GM21367 (cell line): ENCODE results near the gene KRTAP10-11.
"Not testable (repeated sequence)": the region's sequence is repeated elsewhere in the genome, so short reads cannot be mapped to it uniquely, and the experiment has no call there.

Source experiments
- ATAC-seq: cut with Tn5 transposase; IDR thresholded peaks from one replicate; pipeline ENCODE4 v1.9.1; 2021; ENCODE audit not compliant: unreplicated experiment

The KRTAP10-11 gene

DNA sequence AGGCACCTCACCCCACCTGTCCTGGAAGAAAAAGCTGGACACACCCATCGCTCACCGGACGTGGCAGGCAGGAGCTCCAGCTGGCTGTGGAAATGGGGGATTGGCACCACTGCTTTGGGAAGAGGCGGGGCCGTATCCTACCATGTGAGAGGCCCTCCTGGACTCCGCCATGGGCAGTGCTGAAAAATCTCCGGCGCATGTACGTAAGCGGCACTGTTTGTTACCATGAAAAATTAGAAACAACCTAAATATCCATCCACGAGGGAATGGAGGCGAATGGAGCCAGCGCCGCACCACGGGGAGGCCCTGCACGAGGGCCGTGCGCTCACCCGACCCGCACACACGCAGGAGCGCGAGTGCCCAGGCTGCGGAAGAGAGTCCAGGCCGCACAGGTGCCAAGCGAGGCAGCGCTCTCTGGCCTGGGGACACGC is 31.2 kb upstream of the KRTAP10-11 start:
- no peak for ATAC-seq

DNA sequence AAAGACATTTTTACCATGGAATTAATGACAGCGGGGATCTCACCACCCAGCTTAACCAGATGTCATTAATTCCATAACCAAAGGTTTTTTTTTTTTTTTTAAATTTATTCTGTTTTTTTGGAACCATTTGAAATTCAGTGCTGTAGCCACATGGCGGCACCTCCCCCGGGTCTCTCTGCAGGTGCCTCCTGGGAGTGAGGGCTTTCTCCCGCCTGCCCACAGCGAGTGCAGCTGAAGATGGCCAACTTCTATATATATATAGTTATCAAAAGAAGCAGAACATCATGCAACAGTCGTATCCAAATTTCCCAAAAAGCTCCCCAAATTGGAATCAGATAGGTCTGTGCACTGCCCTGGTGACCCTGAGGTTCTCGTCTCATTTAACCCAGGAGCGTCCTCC is 30.7 kb upstream of the KRTAP10-11 start:
- no peak for ATAC-seq

DNA sequence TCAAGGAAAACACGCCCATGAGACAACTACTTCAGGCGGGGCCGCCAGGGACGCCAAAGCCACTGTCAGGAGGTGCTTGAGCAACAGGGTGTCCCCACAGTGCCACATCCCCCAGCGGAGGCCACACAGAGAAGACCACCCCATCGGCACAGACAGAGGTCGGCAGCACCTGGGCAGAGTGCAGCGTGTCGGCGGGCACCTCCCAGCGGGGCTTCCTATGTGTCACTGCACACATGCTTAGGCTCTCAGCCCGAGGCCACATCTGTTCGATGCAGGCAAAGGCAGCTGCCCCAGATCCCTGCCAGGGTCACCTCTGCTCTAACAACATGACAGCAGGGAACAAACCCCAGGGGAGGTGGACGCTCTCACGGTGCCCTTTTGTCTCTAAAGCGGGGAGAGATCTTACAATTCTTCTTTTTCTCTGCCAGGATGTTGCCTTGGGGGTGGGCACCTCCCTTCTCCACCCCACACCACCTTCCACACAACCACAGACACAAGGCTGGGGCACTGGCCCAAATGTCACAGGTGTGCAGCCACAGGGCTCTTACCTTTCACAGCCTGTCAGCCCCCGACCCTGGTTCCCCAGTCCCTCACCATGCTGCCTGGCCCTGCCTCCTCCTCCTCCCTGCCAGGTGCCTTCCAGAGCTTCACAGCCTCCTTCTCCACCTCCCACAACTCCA is 30.2 kb upstream of the KRTAP10-11 start:
- no peak for ATAC-seq

DNA sequence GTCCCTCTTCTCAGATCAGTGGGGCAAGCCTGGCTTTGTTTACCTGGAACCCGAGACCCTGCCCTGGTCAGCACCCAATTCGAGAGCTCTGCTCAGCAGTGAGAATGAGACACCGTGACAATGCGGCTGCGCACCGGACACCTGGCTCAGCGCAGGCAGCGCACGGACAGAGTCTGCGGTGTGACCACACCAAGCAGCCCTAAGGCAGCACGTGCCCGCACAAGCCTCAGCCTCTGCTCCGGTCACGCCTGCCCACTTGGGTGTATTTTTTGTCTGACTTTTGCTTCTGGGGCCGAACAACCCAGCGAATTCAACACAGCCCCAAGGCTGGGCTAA is 29.7 kb upstream of the KRTAP10-11 start:
- no peak for ATAC-seq

DNA sequence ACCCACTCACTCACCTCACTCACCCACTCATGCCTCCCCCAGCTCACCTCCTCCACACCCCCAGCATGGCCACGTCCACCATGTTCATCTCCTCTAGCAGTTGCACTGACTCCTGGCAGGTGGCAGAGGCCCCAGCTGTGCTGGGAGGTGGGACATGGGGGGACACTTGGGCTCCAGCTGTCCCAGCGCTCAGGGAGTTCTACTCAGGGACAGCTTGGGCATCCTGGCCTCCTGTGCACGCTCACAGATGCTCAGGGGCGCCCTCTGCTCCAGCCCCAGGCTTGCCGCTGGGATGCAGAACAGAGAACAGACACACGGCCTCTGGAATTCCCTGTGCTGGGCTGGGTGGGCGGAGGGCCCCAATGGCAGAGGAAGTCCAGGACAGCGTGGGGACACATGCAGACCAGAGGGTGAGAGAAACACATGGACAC is 29.1 kb upstream of the KRTAP10-11 start:
- ATAC-seq: no peak

DNA sequence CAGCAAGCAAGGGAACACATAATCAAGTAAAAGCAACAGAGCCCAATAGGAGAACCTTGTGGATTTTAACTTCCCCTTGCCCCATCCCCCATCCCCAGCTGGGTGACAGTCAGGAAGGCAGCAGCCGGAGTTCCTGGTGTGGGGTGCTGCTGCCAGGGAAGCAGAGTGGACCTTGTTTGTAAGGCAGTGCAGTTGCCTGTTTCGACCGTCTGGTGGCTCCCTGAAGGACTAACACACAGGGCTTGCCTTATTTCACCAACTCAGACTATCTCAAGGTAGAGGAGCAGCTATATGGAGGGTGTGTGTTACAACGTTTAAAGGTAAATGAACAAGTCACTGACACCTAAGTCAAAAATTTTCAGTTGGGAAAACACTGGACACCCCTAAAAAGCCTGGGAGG is 27.7 kb upstream of the KRTAP10-11 start:
- ATAC-seq: no peak

DNA sequence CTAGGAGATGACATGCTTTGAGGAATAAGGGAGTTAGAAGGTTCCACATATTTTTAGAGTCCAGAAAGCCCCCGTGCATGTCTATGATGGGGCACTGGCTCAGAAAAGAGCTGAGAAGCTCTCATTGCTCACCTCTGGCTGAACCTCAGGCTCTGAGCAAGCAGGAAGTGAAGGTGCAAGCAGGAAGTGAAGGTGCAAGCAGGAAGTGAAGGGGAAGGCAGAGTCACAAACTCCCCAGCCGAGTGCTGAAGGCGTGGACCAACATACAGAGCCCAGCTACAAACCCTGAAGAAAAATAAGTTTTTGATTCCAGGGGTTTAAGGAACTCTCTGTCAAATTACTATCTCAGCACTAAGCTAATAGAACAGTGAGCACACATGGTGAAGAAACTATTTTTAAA is 27.3 kb upstream of the KRTAP10-11 start:
- ATAC-seq: no peak

DNA sequence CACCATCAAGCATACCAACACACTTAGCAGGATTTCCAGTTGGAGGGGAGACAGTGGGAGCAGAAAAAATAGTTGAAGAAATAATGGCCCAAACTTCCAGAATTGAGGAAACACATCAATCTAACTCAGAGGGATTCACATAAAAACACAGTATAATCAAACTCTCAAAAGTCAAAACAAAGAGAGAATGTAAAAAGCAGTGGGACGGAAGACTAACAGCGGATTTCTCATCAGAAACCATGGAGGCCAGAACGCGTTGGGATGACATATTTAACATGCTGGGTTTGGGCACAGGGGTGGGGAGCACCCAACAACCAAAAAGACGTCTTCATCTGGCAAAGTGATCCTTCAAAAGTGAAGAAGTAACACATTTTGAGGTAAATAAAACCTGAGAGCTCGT is 26.3 kb upstream of the KRTAP10-11 start:
- ATAC-seq: no peak

DNA sequence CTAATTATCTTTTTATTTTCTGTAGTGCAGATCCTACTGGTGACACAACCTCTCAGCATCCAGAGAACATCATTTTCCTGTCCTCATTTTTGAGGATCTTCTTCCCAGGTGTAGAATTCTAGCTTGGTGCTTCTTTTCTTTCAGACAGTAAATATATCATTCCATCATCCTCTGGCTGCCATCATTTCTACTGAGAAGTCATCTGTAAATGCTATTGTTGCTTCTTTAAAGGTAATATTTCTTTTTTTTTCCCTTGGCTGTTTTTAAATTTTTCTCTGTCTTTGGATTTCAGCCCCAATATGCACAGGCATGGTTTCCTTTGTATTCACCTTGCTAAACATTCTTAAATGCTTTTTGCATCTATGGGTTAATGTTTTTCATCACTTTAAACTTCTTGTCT is 22.6 kb upstream of the KRTAP10-11 start:
- no peak for ATAC-seq

DNA sequence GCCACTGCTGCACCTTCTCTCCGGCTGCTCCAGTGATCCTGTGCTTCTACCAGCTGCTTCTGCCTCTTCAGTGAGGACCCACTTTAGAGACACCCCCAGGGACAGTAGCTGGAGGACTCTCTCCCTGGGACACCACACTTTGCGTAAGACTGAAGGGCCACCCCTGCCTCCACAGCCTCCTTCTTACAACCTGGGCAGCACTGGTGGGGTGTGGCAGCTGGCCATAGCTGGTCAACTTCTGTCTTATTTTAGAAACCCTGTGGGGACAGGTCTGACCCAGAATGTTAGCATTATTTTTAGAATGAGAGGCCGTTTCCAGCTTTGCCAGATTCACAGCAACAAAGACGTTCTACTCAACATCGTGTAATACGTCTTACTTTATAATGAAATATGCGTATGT is 20.5 kb upstream of the KRTAP10-11 start:
- no peak for ATAC-seq

DNA sequence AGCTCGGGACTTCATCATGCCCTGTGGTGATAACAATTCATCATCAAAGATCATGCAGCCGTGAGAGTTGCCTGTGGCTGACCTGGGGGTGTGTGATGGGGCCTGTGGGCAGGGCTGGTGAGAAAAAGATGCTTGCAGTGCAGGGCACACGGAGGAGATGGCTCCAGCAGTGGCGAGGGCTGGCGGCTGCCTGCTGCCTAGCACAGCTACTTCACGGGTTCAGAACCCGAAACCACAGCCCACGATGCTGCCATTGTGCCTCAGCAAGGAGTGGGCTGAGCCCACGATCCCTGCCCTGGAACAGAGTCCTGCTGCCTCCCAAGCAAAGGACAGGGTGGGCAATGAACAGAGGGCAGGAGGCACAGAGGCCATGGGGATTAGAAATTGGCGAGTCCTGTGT is 20.0 kb upstream of the KRTAP10-11 start:
- no peak for ATAC-seq

DNA sequence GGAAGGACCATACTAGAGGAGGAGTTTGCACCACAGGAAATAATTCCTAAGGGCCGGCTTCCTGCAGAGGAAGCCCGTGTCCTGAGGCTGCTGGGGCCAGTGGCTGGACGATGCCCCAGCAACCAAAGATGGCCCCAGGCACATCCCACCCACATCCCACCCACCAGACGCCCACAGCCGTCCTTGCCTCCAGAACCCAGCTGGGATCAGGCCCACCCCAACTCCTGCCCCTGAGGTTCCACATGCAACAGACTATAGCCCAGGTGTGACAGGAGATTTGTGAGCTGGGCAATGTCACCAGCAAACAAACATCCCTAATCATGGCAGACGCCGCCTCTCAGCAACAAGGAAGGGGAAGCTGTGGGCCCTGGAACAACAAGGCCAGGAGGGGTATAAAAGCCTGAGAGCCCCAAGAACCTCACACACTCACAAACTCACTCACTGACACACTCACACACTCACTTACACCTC is 19.5 kb upstream of the KRTAP10-11 start, which contains the start of gene KRTAP10-9:
KRTAP10-9 (plus strand) TSS at position 421 of the 471 bp plus-strand sequence. CDS start 79 bp downstream, outside the sequence.
- ATAC-seq: no peak

DNA sequence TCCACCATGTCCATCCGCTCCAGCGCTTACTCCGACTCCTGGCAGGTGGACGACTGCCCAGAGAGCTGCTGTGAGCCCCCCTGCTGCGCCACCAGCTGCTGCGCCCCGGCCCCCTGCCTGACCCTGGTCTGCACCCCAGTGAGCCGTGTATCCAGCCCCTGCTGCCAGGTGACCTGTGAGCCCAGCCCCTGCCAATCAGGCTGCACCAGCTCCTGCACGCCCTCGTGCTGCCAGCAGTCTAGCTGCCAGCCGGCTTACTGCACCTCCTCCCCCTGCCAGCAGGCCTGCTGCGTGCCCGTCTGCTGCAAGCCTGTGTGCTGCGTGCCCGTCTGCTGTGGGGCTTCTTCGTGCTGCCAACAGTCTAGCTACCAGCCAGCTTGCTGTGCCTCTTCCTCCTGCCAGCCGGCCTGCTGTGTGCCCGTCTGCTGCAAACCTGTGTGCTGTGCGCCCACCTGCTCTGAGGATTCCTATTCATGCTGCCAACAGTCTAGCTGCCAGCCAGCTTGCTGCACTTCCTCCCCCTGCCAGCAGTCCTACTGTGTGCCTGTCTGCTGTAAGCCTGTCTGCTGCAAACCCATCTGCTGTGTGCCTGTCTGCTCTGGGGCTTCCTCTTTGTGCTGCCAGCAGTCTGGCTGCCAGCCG is 18.9 kb upstream of the KRTAP10-11 start:
- not testable (repeated sequence) for ATAC-seq

DNA sequence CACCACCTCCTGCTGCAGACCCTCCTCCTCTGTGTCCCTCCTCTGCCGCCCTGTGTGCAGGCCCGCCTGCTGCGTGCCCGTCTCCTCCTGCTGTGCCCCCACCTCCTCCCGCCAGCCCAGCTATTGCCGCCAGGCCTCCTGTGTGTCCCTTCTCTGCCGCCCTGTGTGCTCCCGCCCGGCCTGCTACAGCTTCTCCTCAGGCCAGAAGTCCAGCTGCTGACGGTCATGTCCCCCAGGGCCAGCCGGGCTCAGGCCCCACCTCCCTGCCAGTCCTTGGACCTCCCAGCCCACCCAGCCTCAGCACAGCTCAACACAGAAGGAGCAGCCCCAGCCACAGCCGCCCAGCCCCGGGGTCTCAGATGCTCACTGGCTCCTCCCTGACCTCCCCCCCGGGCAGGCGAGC is 18.4 kb upstream of the KRTAP10-11 start:
- ATAC-seq: not testable (repeated sequence)

DNA sequence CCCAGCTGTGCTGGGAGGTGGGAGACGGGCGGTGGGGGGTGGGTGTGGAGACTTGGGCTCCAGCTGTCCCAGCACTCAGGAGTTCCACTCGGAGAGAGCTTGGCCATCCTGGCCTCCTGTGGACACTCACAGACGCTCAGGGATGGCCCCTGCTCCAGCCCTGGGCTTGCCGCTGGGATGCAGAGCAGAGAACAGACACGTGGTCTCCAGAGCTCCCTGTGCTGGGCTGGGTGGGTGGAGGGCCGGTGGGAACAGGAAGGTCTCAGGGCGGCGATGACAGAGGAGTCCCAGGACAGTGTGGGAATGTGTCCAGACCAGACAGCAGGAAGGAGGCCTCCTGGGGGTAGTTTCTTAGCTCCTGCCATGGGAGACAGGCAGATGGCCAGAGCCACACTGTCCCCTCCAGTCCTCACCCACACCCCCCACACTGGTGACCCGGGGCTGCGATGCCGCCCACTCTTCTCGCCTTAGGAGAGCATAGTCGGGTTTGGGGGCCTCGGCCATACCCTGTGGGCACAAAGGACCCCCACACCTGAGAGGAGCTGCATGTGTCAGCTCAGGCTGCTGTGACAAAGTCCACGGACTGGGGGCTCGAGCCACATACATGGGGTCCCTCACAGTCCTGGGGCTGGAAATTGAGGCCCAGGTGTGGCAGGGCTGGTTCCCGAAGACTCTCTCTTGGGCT is 17.4 kb upstream of the KRTAP10-11 start:
- ATAC-seq: no peak

DNA sequence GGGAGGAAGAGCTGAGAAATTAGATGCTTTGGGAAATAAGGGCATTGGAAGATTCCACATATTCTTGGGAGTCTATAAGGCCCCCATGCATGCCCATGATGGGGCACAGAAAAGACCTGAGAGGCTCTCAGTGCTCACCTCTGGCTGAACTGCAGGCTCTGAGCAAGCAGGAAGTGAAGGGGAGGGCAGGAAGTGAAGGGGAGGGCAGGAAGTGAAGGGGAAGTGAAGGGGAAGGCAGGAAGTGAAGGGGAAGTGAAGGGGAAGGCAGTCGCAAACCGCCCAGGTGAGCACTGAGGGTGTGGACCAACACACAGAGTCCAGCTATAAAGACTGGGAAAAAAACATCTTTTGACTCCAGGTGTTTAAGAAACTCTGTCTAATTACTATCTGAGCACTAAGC is 15.8 kb upstream of the KRTAP10-11 start:
- no peak for ATAC-seq

DNA sequence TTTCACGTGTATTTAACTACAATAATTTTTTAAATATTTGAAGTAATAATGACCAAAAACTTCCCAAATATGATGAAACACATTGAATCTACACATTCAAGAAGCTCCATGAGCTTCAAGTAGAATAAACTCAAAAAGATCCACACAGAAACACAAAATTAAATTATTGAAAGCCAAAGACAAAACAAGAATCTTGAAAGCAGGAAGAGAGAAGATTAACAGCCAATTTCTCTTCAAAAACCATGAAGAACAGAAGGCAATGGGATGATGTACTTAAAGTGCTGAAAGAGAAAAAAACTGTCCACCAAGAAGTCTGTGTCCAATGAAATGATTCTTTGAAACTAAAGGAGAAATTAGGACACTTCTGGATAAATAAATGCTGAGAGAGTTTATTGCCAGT is 14.1 kb upstream of the KRTAP10-11 start:
- no peak for ATAC-seq

DNA sequence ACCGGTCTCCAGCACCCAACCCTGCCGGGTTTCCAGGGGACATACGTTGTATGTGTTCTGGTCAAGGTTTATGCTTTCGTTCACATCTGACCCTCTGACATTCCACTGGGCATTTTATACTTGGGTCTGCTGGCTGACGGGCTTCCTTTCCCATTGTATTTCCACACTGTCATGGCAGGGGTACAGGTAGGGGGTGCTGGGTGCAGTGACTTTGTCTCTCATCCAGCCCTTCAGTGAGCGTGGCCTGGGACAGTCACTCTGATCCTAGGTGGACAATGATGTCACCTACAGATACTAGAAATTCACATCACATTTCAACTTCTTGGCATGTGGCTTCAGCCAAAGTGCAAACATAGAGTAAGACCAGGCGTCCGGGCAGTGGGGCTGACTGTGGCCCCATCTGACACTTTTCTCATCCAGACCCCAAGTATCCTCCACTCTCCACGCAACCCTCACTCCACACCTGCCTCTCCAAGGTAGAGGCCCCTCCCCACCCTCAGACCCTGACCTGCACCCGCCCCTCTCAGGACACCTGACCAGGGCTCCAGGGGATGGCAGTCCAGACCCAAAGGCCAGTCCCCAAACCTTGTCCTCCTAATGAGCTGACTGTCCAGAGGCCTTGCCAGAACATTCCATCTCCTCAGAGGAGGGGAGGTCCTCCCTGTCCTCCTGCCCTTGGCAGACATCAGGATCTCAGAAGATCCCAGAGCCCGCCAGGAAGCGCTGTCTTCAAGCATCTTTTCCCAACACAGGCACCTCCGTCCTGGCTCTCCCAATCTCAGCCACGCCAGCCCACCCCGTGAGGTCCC is 9.8 kb upstream of the KRTAP10-11 start:
- no peak for ATAC-seq

DNA sequence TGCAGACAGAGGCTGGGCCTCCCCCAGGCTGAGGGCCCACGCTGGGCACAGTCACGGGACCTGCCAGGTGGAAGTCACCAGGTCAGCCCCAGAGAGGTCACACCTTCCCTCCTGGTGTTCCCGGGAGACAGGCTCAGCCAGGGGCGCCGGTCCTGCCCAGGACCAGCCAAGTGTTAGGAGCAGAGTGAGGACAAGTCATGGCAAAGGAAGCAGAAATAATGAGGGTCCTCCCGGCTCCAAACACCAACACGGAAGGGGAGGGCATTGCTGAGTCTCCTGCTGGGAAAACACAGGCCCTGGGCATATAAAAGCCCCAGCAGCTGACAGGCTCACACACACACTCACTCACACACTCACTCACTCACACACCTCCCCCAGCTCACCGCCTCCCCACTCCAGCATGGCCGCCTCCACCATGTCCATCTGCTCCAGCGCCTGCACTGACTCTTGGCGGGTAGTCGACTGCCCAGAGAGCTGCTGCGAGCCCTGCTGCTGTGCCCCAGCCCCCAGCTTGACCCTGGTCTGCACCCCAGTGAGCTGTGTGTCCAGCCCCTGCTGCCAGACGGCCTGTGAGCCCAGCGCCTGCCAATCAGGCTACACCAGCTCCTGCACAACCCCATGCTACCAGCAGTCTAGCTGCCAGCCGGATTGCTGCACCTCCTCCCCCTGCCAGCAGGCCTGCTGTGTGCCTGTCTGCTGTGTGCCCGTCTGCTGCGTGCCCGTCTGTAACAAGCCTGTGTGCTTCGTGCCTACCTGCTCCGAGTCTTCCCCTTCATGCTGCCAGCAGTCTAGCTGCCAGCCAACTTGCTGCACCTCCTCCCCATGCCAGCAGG is 9.0 kb upstream of the KRTAP10-11 start, which contains the start of gene KRTAP10-10:
KRTAP10-10 (plus strand) TSS at position 339 of the 833 bp plus-strand sequence; CDS start at position 401, 62 bp downstream.
- no peak for ATAC-seq

DNA sequence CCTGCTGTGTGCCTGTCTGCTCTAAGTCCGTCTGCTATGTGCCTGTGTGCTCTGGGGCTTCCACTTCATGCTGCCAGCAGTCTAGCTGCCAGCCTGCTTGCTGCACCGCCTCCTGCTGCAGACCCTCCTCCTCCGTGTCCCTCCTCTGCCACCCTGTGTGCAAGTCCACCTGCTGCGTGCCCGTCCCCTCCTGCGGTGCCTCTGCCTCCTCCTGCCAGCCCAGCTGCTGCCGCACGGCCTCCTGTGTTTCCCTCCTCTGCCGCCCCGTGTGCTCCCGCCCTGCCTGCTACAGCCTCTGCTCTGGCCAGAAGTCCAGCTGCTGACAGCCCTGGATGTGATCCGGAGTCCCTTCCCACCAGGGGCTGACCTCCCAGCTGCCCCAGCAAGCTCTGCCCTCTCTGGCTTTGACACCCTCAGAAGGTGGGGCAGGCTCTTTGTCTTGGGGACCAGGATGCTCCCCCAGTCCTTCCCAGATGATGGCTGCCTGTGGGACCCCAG is 8.3 kb upstream of the KRTAP10-11 start:
- ATAC-seq: not testable (repeated sequence)
